GM12878 (cell line): ENCODE data around the gene PLEKHD1. TPM values are rescaled to one million over a fixed set of nuclear protein-coding genes. Genes with fewer than 3 reads are reported as not detected.

Experiments
- ATAC-seq: fragments of 200-7000 bp; cut with Tn5 transposase; 3 replicates; pipeline ENCODE4 v1.9.1; 2020; ENCODE audit warnings: mild to moderate bottlenecking, moderate library complexity
- BruUV-seq: library from RNA; stranded (reverse); fragments of 400-500 nt; replicated peaks from 2 replicates; lab custom pipeline; 2021; lab: Mats Ljungman, UMichigan
- CTCF ChIA-PET: fragments of 300-600 bp; sonication (Branson Sonifier 250); formaldehyde crosslinking; extraction: SDS; loops from one replicate; lab custom pipeline; 2021; ENCODE audit warnings: inconsistent platforms; lab: Yijun Ruan, JAX
- POLR2A ChIA-PET: fragments of 350-600 bp; formaldehyde crosslinking; extraction: SDS; loops from one replicate; lab custom pipeline; 2021; ENCODE audit warnings: inconsistent platforms; lab: Charles Lee
- RAD21 ChIA-PET: fragments of 300-600 bp; sonication (Branson Sonifier 250); formaldehyde crosslinking; loops from one replicate; lab custom pipeline; 2023; ENCODE audit warnings: antibody characterized with exemption; ENCODE audit not compliant: unreplicated experiment; lab: Charles Lee
- SMC1A ChIA-PET: fragments of 300-600 bp; sonication (Branson Sonifier 250); formaldehyde crosslinking; loops from one replicate; lab custom pipeline; 2023; ENCODE audit not compliant: unreplicated experiment, uncharacterized antibody; lab: Charles Lee
- DNase-seq: peaks from one replicate; pipeline ENCODE4 v3.0.0-alpha.2; 2011; ENCODE audit warnings: low read depth, low spot score
- FAIRE-seq: peaks from 3 replicates; lab custom pipeline; 2011; peaks lifted over from hg19 to GRCh38; lab: Jason Lieb, UNC
- H2AFZ ChIP-seq: 2 replicates; pipeline ENCODE4 v1.6.0; 2011; ENCODE audit warnings: low read depth, low read length, control low read depth; ENCODE audit not compliant: control insufficient read depth
- H3K27ac ChIP-seq: 2 replicates; pipeline ENCODE4 v1.5.1; 2011; ENCODE audit warnings: control low read depth; ENCODE audit not compliant: control insufficient read depth, insufficient read depth
- H3K27me3 ChIP-seq, 2 experiments: replicated peaks in 1 of 2; 2 replicates each; pipeline versions ENCODE4 v1.6.0 to v1.6.1; 2011; ENCODE audit warnings: low read length in 1 of 2; ENCODE audit not compliant: control insufficient read depth in 2 of 2, insufficient read depth in 2 of 2
- H3K36me3 ChIP-seq, 2 experiments: 2 replicates each; pipeline ENCODE4 v1.5.1; 2011; ENCODE audit warnings: low read length in 1 of 2; ENCODE audit not compliant: control insufficient read depth in 2 of 2, insufficient read depth in 2 of 2
- H3K4me1 ChIP-seq: 2 replicates; pipeline ENCODE4 v1.6.1; 2011; ENCODE audit warnings: mild to moderate bottlenecking, low read length, moderate library complexity, mixed read lengths; ENCODE audit not compliant: control insufficient read depth, insufficient read depth
- H3K4me2 ChIP-seq: 2 replicates; pipeline ENCODE4 v1.6.0; 2011; ENCODE audit warnings: control low read depth; ENCODE audit not compliant: control insufficient read depth, insufficient read depth
- H3K4me3 ChIP-seq: fragments of 200-600 bp; sonication (generic); 2 replicates; pipeline ENCODE4 v1.5.1; 2016
- H3K79me2 ChIP-seq: 2 replicates; pipeline ENCODE4 v1.6.0; 2011; ENCODE audit warnings: low read length; ENCODE audit not compliant: control insufficient read depth, insufficient read depth
- H3K9ac ChIP-seq: 2 replicates; pipeline ENCODE4 v1.8.0; 2011; ENCODE audit warnings: low read length, control low read depth, mixed read lengths; ENCODE audit not compliant: control insufficient read depth, insufficient read depth
- H3K9me3 ChIP-seq: replicated peaks from 3 replicates; pipeline ENCODE4 v1.5.1; 2011; ENCODE audit warnings: mild to moderate bottlenecking, low read length; ENCODE audit not compliant: control insufficient read depth, insufficient read depth
- H4K20me1 ChIP-seq: 2 replicates; pipeline ENCODE4 v1.6.0; 2011; ENCODE audit not compliant: control insufficient read depth, insufficient read depth
- BMI1 ChIP-seq: fragments of 450-650 bp; IDR thresholded peaks from 2 replicates; pipeline ENCODE4 v1.6.1; 2016; ENCODE audit warnings: mild to moderate bottlenecking, moderate library complexity, borderline replicate concordance
- CREM ChIP-seq: IDR thresholded peaks from 2 replicates; pipeline ENCODE4 v1.6.1; 2014; ENCODE audit warnings: antibody characterized with exemption, low read depth
- EP300 ChIP-seq, 2 experiments: fragments of 150-350 bp in 1 of 2; IDR thresholded peaks; 2 replicates each; pipeline ENCODE4 v1.6.1; 2011 to 2012; ENCODE audit warnings: low read depth in 2 of 2, low read length in 2 of 2, borderline replicate concordance in 1 of 2, improper control_type of control experiment in 1 of 2, inconsistent platforms in 1 of 2; ENCODE audit not compliant: control insufficient read depth in 1 of 2
- ESRRA ChIP-seq: IDR thresholded peaks from 2 replicates; pipeline ENCODE4 v1.6.1; 2012; ENCODE audit warnings: mild to moderate bottlenecking, low read length, improper control_type of control experiment
- MYC ChIP-seq: IDR thresholded peaks from 2 replicates; pipeline ENCODE4 v1.6.1; 2011; ENCODE audit warnings: mild to moderate bottlenecking, low read length, moderate library complexity, inconsistent platforms; ENCODE audit not compliant: insufficient read depth, insufficient replicate concordance, insufficient read length, severe bottlenecking
- NBN ChIP-seq: fragments of 450-650 bp; IDR thresholded peaks from 2 replicates; pipeline ENCODE4 v1.6.1; 2016
- NFIC ChIP-seq: IDR thresholded peaks from 2 replicates; pipeline ENCODE4 v1.6.1; 2012; ENCODE audit warnings: low read depth, mild to moderate bottlenecking, inconsistent platforms, low read length, moderate library complexity
- POU2F2 ChIP-seq: IDR thresholded peaks from 3 replicates; pipeline ENCODE4 v1.6.1; 2011; ENCODE audit warnings: low read depth, mild to moderate bottlenecking, low read length, borderline replicate concordance
- SIN3A ChIP-seq: IDR thresholded peaks from 2 replicates; pipeline ENCODE4 v1.6.1; 2012; ENCODE audit warnings: low read depth, low read length, improper control_type of control experiment
- SIX5 ChIP-seq: IDR thresholded peaks from 2 replicates; pipeline ENCODE4 v1.6.1; 2011; ENCODE audit warnings: mild to moderate bottlenecking, low read depth, low read length, moderate library complexity; ENCODE audit not compliant: severe bottlenecking
- SPI1 ChIP-seq: IDR thresholded peaks from 2 replicates; pipeline ENCODE4 v1.6.1; 2011; ENCODE audit warnings: low read depth, mild to moderate bottlenecking, low read length, moderate library complexity, borderline replicate concordance; ENCODE audit not compliant: insufficient read depth
- SREBF2 ChIP-seq: IDR thresholded peaks from 2 replicates; pipeline ENCODE4 v1.6.1; 2012; ENCODE audit warnings: mild to moderate bottlenecking, low read length
- STAT3 ChIP-seq: IDR thresholded peaks from 2 replicates; pipeline ENCODE4 v1.6.1; 2011; ENCODE audit warnings: low read depth, low read length, improper control_type of control experiment
- WGBS: methylation state at CpG from one replicate; pipeline ENCODE4 v1.1.6; 2016; ENCODE audit warnings: low lambda C conversion rate; ENCODE audit not compliant: insufficient replicate concordance, insufficient coverage; ENCODE audit errors: missing lambda C conversion rate; 5-methylcytosine and 5-hydroxymethylcytosine counted together
- in situ Hi-C: fragments of 300-500 bp; cut with MboI; formaldehyde crosslinking; loops from 9 replicates; pipeline ENCODE4 v1.14.3; 2018; ENCODE audit warnings: mixed read lengths
- intact Hi-C: fragments of 100-400 bp; cut with micrococcal nuclease; formaldehyde crosslinking; loops from one replicate; pipeline ENCODE4 v1.14.2; 2022; ENCODE audit not compliant: unreplicated experiment
- polyA plus RNA-seq, 11 experiments: library from polyadenylated mRNA; depleted of rRNA in 4 of 11; unstranded in 6 of 11; stranded (reverse) in 5 of 11; fragments of >200 nt; fragmentation: Nextera tagmentation in 4 of 11; fragmentation: Illumina TruSeq in 1 of 11; extraction: Ambion mirVana in 4 of 11; extraction: Trizol in 1 of 11; gene quantifications; 1 replicate in 1 of 11; 2 replicates in 10 of 11; pipeline versions ENCODE4 v1.2.1 to v1.2.3, GENCODE V29; 2011 to 2016; ENCODE audit warnings: inconsistent platforms in 2 of 11, missing spikeins in 2 of 11, low read depth in 1 of 11
- total RNA-seq, 4 experiments: library from RNA; depleted of rRNA in 3 of 4; stranded (reverse); fragments of >200 nt in 3 of 4; fragmentation: Illumina TruSeq in 1 of 4; extraction: Trizol in 1 of 4; gene quantifications; 2 replicates each; pipeline versions ENCODE4 v1.2.1 to v1.2.3, GENCODE V29; 2013 to 2021
- TF ChIP-seq, protein P1 (sequence below): IDR thresholded peaks from 2 replicates; pipeline ENCODE4 v1.6.1; 2011; ENCODE audit warnings: borderline replicate concordance, low read depth, mild to moderate bottlenecking, moderate library complexity, low read length; ENCODE audit not compliant: insufficient read depth, poor library complexity, severe bottlenecking
- TF ChIP-seq, protein P2 (sequence below): fragments of 450-650 bp; IDR thresholded peaks from 2 replicates; pipeline ENCODE4 v1.6.1; 2016; ENCODE audit warnings: mild to moderate bottlenecking
- TF ChIP-seq, protein P3 (sequence below): IDR thresholded peaks from 2 replicates; pipeline ENCODE4 v1.6.1; 2012; ENCODE audit warnings: low read length, inconsistent platforms
- TF ChIP-seq, protein P4 (sequence below): fragments of 450-650 bp; IDR thresholded peaks from 2 replicates; pipeline ENCODE4 v1.6.1; 2018; ENCODE audit warnings: mild to moderate bottlenecking, low read depth, moderate library complexity; ENCODE audit not compliant: partially characterized antibody

PLEKHD1 gene
- total and polyA plus RNA-seq, 10 of the 15 experiments (the other 5 are each of a cell fraction or from before 2014, with no cell fraction given) = 0.01 to 0.08 (median 0.04) TPM; not detected in 6

DNA sequence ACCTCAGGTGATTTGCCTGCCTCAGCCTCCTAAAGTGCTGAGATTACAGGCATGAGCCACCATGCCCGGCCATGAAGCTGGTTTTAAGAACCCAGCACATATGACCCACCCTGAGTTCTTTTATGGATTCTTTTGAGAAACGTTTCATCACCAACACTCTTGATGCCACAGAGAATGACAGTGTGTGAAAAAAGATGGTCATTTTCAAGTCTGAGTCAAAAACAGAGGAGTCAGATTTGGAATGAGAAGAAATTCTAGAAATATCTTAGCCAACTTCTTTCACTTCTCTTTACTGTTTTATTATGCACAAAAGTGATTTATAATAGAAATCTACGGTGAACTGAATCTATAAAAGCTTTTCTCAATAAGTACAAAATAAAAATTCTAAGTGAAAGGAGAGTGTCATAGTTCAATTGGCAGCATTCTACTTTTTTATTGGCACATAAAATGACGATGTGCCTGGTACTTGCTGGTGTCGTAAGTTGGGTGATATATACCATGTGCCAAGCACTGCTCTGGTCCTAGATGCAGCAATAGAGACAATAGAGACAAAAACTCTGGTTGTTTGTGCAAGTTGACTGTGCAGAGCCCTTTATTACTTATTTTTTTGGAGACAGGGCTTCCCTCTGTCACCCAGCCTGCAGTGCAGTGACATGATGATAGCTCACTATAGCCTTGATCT is 56.3 kb downstream of the PLEKHD1 start:
- DNase-seq (no peak), ATAC-seq (peak; percentile 75), FAIRE-seq (no peak)
- H3K79me2 ChIP-seq = no peaks in the 10 kb centered on the region
- H3K27ac ChIP-seq = no peak overlapping the region
- POLR2A ChIA-PET = no interaction called here
- H3K9me3 ChIP-seq = no peaks in the 10 kb centered on the region
- H2AFZ ChIP-seq = no peak overlapping the region
- no peaks in the 10 kb centered on the region for H3K36me3 ChIP-seq
- H3K27me3 ChIP-seq = peaks cover 0 to 2% of the 10 kb centered on the region in 2 experiments; a peak in 1 of 4 replicates
- CTCF ChIA-PET = interaction anchor here (0.6 kb wide), 1 partner anchor 189 kb away, joined by 3 read pairs; no protein-coding TSS in a partner anchor
- H3K4me1 ChIP-seq = peaks cover 9% of the 10 kb centered on the region
- intact Hi-C loops = no loop called here
- 5% methylated on average over 5 of the region's 5 CpGs for WGBS
- RAD21 ChIA-PET = no interaction called here
- SMC1A ChIA-PET = no interaction called here
- BruUV-seq = no TSS peak
- peak overlapping the region; percentile 30; the same call in 1 of the 2 replicates for H3K4me2 ChIP-seq
- no peak overlapping the region for H3K9ac ChIP-seq
- H3K4me3 ChIP-seq = no peak overlapping the region
- H4K20me1 ChIP-seq = no peaks in the 10 kb centered on the region
- in situ Hi-C loops = no loop called here
- TF ChIP-seq STAT3 (no peak), ESRRA (no peak), POU2F2 (no peak), BMI1 (no peak), SPI1 (peak; percentile 57; the same call in 1 of the 2 replicates), SREBF2 (no peak), SIX5 (no peak), SIN3A (no peak), NBN (no peak), CREM (0 out of 2 replicates have a peak, but pooled peaks have one; percentile 12), MYC (no peak), EP300 (IDR thresholded peaks at IDR 0.05; ENCODE audit: borderline replicate concordance in 1 of 2, control insufficient read depth in 1 of 2, low read depth in 2 of 2, low read length in 2 of 2) (no peak), NFIC (peak; percentile 61)
- TF ChIP-seq, protein P1, sequence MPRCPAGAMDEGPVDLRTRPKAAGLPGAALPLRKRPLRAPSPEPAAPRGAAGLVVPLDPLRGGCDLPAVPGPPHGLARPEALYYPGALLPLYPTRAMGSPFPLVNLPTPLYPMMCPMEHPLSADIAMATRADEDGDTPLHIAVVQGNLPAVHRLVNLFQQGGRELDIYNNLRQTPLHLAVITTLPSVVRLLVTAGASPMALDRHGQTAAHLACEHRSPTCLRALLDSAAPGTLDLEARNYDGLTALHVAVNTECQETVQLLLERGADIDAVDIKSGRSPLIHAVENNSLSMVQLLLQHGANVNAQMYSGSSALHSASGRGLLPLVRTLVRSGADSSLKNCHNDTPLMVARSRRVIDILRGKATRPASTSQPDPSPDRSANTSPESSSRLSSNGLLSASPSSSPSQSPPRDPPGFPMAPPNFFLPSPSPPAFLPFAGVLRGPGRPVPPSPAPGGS = no peak
- TF ChIP-seq, protein P2, sequence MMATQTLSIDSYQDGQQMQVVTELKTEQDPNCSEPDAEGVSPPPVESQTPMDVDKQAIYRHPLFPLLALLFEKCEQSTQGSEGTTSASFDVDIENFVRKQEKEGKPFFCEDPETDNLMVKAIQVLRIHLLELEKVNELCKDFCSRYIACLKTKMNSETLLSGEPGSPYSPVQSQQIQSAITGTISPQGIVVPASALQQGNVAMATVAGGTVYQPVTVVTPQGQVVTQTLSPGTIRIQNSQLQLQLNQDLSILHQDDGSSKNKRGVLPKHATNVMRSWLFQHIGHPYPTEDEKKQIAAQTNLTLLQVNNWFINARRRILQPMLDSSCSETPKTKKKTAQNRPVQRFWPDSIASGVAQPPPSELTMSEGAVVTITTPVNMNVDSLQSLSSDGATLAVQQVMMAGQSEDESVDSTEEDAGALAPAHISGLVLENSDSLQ = no peak
- TF ChIP-seq, protein P3, sequence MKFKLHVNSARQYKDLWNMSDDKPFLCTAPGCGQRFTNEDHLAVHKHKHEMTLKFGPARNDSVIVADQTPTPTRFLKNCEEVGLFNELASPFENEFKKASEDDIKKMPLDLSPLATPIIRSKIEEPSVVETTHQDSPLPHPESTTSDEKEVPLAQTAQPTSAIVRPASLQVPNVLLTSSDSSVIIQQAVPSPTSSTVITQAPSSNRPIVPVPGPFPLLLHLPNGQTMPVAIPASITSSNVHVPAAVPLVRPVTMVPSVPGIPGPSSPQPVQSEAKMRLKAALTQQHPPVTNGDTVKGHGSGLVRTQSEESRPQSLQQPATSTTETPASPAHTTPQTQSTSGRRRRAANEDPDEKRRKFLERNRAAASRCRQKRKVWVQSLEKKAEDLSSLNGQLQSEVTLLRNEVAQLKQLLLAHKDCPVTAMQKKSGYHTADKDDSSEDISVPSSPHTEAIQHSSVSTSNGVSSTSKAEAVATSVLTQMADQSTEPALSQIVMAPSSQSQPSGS = peak; percentile 56; the same call in 1 of the 2 replicates
- TF ChIP-seq, protein P4, sequence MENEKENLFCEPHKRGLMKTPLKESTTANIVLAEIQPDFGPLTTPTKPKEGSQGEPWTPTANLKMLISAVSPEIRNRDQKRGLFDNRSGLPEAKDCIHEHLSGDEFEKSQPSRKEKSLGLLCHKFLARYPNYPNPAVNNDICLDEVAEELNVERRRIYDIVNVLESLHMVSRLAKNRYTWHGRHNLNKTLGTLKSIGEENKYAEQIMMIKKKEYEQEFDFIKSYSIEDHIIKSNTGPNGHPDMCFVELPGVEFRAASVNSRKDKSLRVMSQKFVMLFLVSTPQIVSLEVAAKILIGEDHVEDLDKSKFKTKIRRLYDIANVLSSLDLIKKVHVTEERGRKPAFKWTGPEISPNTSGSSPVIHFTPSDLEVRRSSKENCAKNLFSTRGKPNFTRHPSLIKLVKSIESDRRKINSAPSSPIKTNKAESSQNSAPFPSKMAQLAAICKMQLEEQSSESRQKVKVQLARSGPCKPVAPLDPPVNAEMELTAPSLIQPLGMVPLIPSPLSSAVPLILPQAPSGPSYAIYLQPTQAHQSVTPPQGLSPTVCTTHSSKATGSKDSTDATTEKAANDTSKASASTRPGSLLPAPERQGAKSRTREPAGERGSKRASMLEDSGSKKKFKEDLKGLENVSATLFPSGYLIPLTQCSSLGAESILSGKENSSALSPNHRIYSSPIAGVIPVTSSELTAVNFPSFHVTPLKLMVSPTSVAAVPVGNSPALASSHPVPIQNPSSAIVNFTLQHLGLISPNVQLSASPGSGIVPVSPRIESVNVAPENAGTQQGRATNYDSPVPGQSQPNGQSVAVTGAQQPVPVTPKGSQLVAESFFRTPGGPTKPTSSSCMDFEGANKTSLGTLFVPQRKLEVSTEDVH = no peak
